ENCODE results near the gene SLC25A11. TPM values are rescaled to one million over a fixed set of nuclear protein-coding genes. Genes with fewer than 3 reads are reported as not detected.

The SLC25A11 gene
- total RNA-seq, 6 experiments from 2014 or later: 32.6 to 64.2 (median 41.0) TPM

DNA sequence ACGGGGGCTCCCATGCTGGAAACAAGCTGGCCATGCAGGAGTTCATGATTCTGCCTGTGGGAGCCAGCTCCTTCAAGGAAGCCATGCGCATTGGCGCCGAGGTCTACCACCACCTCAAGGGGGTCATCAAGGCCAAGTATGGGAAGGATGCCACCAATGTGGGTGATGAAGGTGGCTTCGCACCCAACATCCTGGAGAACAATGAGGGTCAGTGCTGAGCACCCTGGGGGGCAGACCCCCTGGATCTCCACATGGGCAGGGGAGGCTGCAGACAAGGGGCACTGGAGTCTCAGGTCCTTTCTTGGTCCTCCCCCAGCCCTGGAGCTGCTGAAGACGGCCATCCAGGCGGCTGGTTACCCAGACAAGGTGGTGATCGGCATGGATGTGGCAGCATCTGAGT, 15.2 kb upstream of the SLC25A11 start:
- no peak overlapping the region for H3K4me3 ChIP-seq
- H3K27ac ChIP-seq: no peak overlapping the region
- peaks cover 0 to 28% (median 14%) of the 10 kb centered on the region in 4 donors for H3K4me1 ChIP-seq
- DNase-seq (no peak), ATAC-seq (no peak)
- H3K27me3 ChIP-seq: no peaks in the 10 kb centered on the region
- 89% methylated on average over 3 of the region's 8 CpGs for WGBS (ENCODE audit: insufficient coverage, low coverage, low lambda C conversion rate, missing lambda C conversion rate)
- peaks cover 0 to 6% (median 0%) of the 10 kb centered on the region in 4 donors for H3K36me3 ChIP-seq
- intact Hi-C loops (cut with DNase I): no loop called here
- TF ChIP-seq POLR2A (IDR thresholded peaks at IDR 0.05): no peak
- TF ChIP-seq, protein P1, sequence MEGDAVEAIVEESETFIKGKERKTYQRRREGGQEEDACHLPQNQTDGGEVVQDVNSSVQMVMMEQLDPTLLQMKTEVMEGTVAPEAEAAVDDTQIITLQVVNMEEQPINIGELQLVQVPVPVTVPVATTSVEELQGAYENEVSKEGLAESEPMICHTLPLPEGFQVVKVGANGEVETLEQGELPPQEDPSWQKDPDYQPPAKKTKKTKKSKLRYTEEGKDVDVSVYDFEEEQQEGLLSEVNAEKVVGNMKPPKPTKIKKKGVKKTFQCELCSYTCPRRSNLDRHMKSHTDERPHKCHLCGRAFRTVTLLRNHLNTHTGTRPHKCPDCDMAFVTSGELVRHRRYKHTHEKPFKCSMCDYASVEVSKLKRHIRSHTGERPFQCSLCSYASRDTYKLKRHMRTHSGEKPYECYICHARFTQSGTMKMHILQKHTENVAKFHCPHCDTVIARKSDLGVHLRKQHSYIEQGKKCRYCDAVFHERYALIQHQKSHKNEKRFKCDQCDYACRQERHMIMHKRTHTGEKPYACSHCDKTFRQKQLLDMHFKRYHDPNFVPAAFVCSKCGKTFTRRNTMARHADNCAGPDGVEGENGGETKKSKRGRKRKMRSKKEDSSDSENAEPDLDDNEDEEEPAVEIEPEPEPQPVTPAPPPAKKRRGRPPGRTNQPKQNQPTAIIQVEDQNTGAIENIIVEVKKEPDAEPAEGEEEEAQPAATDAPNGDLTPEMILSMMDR (IDR thresholded peaks at IDR 0.05): no peak
- H3K9me3 ChIP-seq: no peaks in the 10 kb centered on the region

DNA sequence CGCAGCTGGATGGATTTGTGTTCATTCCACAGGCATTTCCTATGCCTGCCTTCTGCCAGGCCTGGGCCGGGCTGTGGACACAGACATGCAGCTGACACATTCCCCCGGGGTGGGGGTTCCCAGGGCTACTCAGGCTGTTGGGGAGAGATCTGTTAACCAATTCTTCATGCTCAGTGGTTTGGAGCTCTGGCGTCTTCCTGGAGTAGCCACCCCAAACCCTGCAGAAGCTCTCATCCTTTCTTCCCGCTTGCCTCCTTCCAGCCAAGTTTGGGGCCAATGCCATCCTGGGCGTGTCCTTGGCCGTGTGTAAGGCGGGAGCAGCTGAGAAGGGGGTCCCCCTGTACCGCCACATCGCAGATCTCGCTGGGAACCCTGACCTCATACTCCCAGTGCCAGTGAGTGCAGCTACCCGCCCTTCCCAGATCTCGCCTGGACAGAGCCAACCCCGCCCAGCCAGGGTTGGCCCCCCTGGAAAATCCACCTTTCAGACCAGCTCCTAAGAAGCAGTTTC, 13.7 kb upstream of the SLC25A11 start:
- TF ChIP-seq POLR2A (IDR thresholded peaks at IDR 0.05): no peak
- TF ChIP-seq, protein P1 (IDR thresholded peaks at IDR 0.05): no peak

DNA sequence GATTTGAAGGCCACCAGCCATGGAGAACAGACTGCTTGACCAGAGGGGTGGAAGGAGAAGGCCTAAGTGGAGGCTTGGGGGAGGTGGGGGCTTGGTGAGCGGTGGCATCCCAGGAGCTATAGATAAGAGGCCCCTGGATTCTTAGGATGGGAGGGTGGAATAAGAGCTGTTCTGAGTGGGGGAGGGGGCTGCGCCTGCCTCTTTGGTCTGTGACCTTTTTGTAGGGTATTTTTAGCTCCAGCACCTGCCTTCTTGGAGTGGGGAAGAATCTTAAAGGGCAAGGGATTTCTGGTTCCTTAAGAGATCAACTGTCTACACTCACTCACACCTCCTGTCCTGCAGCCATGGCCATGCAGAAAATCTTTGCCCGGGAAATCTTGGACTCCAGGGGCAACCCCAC, 11.6 kb upstream of the SLC25A11 start:
- Histone ChIP-seq H3K4me3 (peak overlapping the region in 2 of 3 donors; percentile 91 to 100), H3K9me3 (no peaks in the 10 kb centered on the region), H3K27ac (no peak overlapping the region), H3K27me3 (no peaks in the 10 kb centered on the region), H3K4me1 (peaks cover 0 to 15% (median 5%) of the 10 kb centered on the region in 4 donors), H3K36me3 (peaks cover 0 to 3% (median 0%) of the 10 kb centered on the region in 4 donors)
- ATAC-seq (no peak), DNase-seq (no peak)
- WGBS (ENCODE audit: insufficient coverage, low coverage, low lambda C conversion rate, missing lambda C conversion rate): 80% methylated on average over 1 of the region's 3 CpGs
- intact Hi-C loops (cut with DNase I): no loop called here
- TF ChIP-seq, protein P1 (IDR thresholded peaks at IDR 0.05): no peak

More for the DNA sequence above, 13.7 kb upstream of the SLC25A11 start:
- H3K4me1 ChIP-seq: peaks cover 0 to 16% (median 7%) of the 10 kb centered on the region in 4 donors
- H3K36me3 ChIP-seq: no peaks in the 10 kb centered on the region
- no peaks in the 10 kb centered on the region for H3K27me3 ChIP-seq
- no peak for DNase-seq
- no peak overlapping the region for H3K4me3 ChIP-seq
- H3K9me3 ChIP-seq: no peaks in the 10 kb centered on the region
- no peak overlapping the region for H3K27ac ChIP-seq
- 98% methylated on average over 6 of the region's 14 CpGs for WGBS (ENCODE audit: insufficient coverage, low coverage, low lambda C conversion rate, missing lambda C conversion rate)
- ATAC-seq: no peak
- intact Hi-C loops (cut with DNase I): no loop called here

DNA sequence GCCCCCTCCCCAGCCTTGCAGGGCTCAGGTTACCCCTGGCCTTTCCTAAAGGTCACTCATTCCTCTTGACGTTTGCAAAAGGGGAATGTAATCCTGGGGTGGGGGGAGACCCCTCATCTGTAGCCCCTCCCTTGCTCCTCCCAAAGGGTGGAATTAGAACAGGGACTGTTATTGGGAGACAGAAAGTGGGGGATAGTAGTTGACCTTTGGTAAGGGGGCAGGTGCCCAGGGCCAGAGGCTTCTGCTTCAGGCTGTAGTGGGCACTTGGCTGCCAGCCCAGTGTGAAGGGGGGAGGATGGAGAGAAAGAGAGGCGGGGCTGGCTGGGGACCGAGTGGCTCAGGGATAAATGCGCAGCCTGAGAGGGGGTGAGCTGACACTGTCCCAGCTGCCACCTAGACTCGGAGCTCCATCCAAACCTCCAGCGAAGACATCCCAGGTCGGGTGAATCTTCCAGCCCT, 10.9 kb upstream of the SLC25A11 start, which contains the start of gene ENO3:
Gene ENO3 (plus strand): TSS at position 374 of the 459 bp plus-strand sequence. CDS start 711 bp downstream, outside the sequence.
- Histone ChIP-seq H3K27me3 (no peaks in the 10 kb centered on the region), H3K4me3 (peak within 1 kb of the TSS; percentile 86 to 100 (median 91)), H3K27ac (peak within 1 kb of the TSS; percentile 97 to 98 (median 97)), H3K4me1 (peaks cover 0 to 22% (median 5%) of the 10 kb centered on the region in 4 donors), H3K36me3 (peaks cover 0 to 10% (median 0%) of the 10 kb centered on the region in 4 donors), H3K9me3 (no peaks in the 10 kb centered on the region)
- TF ChIP-seq, protein P1 (IDR thresholded peaks at IDR 0.05): no peak
- TF ChIP-seq POLR2A (IDR thresholded peaks at IDR 0.05): peak; percentile 56
- ATAC-seq (peak in 1 of 4 donors; percentile 12), DNase-seq (peak; percentile 68 to 89 (median 82))
- intact Hi-C loops (cut with DNase I): no loop called here
- 16% methylated on average over 7 of the region's 7 CpGs for WGBS (ENCODE audit: insufficient coverage, low coverage, low lambda C conversion rate, missing lambda C conversion rate)

Measured in right lobe of liver (tissue), 6 donors.